Measurements from ENCODE around the gene MCTP1. TPM values are rescaled to one million over a fixed set of nuclear protein-coding genes. Genes with fewer than 3 reads are reported as not detected.

The MCTP1 gene
- total RNA-seq, 1 donor from 2014 or later = 7.8 TPM

DNA sequence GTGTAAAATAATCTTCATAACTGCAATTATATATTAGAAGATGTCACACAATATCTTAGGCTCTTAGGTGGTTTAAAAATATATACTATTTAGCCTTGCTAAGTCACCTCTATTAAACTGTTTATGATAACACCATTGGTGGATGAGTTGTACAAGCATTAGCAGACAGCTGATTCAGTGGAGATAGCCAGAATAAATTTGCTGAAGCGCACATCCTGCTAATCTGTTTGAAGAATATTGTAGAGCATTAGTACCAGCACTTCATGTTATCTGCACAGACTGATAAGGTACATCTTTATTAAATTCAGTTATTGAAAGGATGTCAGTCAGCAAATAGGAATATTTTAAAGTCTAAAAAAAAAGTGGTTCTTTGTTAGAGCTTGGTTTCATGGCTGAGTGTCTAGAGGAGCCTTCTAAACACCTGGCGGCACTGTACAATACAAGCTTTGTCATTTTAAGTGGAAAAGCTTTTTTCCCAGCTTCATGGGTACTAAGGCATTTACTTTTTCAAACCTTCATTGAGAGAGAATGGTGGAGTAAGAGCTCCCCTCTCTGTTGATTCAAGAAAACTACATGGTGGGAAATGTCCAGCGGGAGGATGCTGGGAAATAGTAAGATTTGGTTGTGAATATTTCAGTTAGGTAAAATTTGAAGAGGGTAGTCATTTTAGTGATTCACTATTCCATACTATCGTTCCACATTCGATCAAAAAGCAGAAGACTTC, 391.3 kb downstream of the MCTP1 start:
- no peaks in the 10 kb centered on the region for H3K36me3 ChIP-seq
- no peak for DNase-seq
- H3K4me3 ChIP-seq = no peak overlapping the region
- H3K9me3 ChIP-seq (replicated peaks) = no peaks in the 10 kb centered on the region
- H3K4me1 ChIP-seq = no peaks in the 10 kb centered on the region
- H3K27me3 ChIP-seq (ENCODE audit: low read depth) = no peaks in the 10 kb centered on the region
- TF ChIP-seq, protein P1, sequence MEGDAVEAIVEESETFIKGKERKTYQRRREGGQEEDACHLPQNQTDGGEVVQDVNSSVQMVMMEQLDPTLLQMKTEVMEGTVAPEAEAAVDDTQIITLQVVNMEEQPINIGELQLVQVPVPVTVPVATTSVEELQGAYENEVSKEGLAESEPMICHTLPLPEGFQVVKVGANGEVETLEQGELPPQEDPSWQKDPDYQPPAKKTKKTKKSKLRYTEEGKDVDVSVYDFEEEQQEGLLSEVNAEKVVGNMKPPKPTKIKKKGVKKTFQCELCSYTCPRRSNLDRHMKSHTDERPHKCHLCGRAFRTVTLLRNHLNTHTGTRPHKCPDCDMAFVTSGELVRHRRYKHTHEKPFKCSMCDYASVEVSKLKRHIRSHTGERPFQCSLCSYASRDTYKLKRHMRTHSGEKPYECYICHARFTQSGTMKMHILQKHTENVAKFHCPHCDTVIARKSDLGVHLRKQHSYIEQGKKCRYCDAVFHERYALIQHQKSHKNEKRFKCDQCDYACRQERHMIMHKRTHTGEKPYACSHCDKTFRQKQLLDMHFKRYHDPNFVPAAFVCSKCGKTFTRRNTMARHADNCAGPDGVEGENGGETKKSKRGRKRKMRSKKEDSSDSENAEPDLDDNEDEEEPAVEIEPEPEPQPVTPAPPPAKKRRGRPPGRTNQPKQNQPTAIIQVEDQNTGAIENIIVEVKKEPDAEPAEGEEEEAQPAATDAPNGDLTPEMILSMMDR (IDR thresholded peaks at IDR 0.05; ENCODE audit: borderline replicate concordance) = peak; percentile 38
- H3K27ac ChIP-seq (replicated peaks) = no peak overlapping the region
- intact Hi-C loops (cut with micrococcal nuclease) = no loop called here

DNA sequence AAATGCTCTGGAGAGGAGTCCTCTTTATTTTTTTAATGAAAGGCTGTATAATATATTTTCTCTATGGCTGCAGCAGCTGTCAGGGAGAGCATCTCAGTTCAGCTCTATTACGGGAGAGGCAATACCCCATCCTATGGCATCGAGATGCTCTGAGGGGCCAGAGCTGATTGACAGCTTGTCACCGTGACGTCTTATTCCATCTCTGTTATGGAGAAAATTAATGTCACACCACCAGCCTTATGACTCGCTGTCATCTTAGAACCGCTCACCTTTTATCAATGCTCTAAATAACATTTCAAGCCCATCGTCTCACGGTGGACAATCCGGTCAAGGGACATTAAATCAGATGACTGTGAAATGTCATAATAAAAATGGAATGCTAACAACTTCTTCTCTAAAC, 392.9 kb downstream of the MCTP1 start:
- peaks cover under 1% of the 10 kb centered on the region for H3K36me3 ChIP-seq
- no peaks in the 10 kb centered on the region for H3K9me3 ChIP-seq (replicated peaks)
- H3K4me1 ChIP-seq = no peaks in the 10 kb centered on the region
- intact Hi-C loops (cut with micrococcal nuclease) = no loop called here
- no peaks in the 10 kb centered on the region for H3K27me3 ChIP-seq (ENCODE audit: low read depth)
- DNase-seq = no peak
- H3K4me3 ChIP-seq = no peak overlapping the region
- no peak overlapping the region for H3K27ac ChIP-seq (replicated peaks)
- TF ChIP-seq, protein P1 (IDR thresholded peaks at IDR 0.05; ENCODE audit: borderline replicate concordance) = no peak

DNA sequence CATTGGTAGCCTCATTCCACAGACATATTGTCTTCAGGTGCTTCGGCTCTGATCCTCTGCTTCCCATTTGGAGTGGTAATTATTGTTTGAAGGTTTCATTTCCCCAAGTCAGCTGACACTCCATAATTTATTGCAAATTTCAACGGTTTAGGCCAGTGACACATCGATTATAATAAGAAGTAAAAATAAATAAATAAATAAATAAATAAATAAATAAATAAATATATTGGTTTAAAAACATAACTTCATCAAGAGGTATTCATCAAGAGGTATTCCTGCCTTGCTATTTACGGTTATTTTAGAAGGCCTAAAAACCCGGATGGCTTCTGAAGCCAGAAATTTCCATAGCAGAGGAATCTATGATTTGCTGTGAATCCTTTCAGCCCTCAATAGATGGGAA, 393.3 kb downstream of the MCTP1 start:
- Histone ChIP-seq H3K27ac (replicated peaks) (no peak overlapping the region), H3K36me3 (peaks cover 5% of the 10 kb centered on the region), H3K4me1 (no peaks in the 10 kb centered on the region), H3K27me3 (ENCODE audit: low read depth) (no peaks in the 10 kb centered on the region), H3K4me3 (no peak overlapping the region), H3K9me3 (replicated peaks) (no peaks in the 10 kb centered on the region)
- intact Hi-C loops (cut with micrococcal nuclease) = no loop called here
- DNase-seq = no peak
- TF ChIP-seq, protein P1 (IDR thresholded peaks at IDR 0.05; ENCODE audit: borderline replicate concordance) = no peak

DNA sequence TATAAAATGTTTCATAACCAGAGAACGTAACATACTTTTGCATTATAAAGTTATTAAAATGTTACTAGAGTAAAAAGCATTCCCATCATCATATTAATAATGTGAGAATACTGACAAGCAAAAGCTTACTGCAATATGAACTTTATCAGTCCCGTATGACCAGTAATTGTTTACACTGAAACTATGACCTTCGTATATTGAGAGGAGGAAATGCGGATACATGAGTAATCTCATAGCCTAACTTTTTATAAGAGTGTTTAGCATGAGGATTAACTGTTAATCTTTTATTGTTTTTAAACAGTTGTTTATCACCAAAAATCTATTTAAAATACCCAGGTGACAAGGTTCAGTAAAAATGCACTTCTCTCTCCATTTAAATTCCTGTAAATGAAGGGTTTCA, 394.0 kb downstream of the MCTP1 start:
- intact Hi-C loops (cut with micrococcal nuclease) = no loop called here
- Histone ChIP-seq H3K4me1 (no peaks in the 10 kb centered on the region), H3K27ac (replicated peaks) (no peak overlapping the region), H3K4me3 (no peak overlapping the region), H3K36me3 (peaks cover 6% of the 10 kb centered on the region), H3K27me3 (ENCODE audit: low read depth) (no peaks in the 10 kb centered on the region), H3K9me3 (replicated peaks) (no peaks in the 10 kb centered on the region)
- DNase-seq = no peak
- TF ChIP-seq, protein P1 (IDR thresholded peaks at IDR 0.05; ENCODE audit: borderline replicate concordance) = no peak

DNA sequence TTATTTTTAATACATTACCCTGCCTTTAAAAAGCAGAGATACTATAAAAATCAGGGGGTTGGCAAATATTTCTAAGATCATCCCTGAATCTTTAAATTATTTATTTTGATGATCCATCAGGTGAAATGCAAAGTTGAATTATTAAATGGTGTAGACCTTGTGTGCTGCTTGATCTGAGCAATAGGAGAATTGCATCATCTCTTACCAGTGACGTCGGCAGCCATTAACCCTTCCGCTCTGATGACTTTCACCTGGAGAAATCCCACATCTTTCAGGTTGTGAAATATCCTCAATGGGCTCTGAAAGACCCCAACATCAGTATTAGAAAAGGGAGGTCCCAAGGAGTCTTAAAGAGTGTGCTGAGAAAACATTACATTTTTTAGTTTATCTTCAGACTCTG, 396.2 kb downstream of the MCTP1 start:
- Histone ChIP-seq H3K27me3 (ENCODE audit: low read depth) (no peaks in the 10 kb centered on the region), H3K27ac (replicated peaks) (no peak overlapping the region), H3K4me1 (no peaks in the 10 kb centered on the region), H3K9me3 (replicated peaks) (no peaks in the 10 kb centered on the region), H3K36me3 (peaks cover 6% of the 10 kb centered on the region), H3K4me3 (no peak overlapping the region)
- DNase-seq = no peak
- intact Hi-C loops (cut with micrococcal nuclease) = no loop called here
- TF ChIP-seq, protein P1 (IDR thresholded peaks at IDR 0.05; ENCODE audit: borderline replicate concordance) = no peak

Data from left ventricle myocardium inferior (tissue), 1 donor.